Measurements from ENCODE around the gene TMEM63A. TPM values are rescaled to one million over a fixed set of nuclear protein-coding genes. Genes with fewer than 3 reads are reported as not detected.

The TMEM63A gene
- total RNA-seq (2022; extraction: Qiagen RNA extraction) = 5.1 to 8.0 TPM (median 7.1 TPM) in 5 replicates

DNA sequence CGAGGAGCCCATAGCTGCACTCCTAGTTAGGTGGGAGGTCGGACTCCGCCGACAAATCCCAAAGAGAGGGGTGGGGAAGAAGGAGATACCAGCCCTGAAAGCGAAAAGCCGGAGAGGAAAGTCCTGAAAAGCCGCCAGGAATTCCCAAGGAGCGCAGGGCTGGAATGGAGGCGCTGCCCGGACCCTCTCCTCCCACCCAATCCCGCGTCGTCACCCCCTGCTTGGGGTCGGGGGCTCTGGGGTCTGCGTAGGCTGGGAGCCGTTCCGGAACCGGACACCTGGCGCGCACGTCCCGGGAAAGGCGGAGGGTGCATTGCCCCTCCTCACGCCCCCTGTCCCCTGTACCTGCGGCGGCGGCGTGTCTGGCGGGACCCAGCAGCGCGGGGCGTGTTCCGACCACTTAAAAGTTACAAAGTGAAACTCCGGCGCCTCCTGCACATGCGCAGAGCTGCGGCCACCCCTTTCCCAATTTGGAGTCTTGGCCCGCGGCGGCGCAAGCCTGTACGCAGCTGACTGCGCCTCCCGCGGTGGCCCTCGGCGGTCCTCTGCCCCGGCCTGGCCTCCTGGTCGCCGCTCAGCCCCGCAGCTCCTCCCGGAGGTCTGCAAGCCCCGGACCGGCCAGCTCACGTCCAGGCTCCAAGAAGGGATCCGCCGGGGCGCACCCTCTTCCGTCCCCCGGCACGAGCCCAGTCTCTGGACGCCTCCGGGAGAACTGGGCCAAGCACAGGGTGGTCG lies at the start of gene TMEM63A:
Gene TMEM63A, minus strand, starts transcription at position 422 of the 735 bp plus-strand sequence. CDS start 4,800 bp downstream, outside the sequence.

GRCh38 chr1:225923692-225924555 lies 41.7 kb upstream of the TMEM63A start, which contains the start of gene PYCR2:
Gene PYCR2, minus strand, starts transcription at chr1:225924250. Its CDS starts 140 bp downstream, at chr1:225924110.

GRCh38 chr1:225888898-225889601 lies 6.9 kb upstream of the TMEM63A start, which contains the start of gene LEFTY1:
Gene LEFTY1, minus strand, starts transcription at chr1:225889146. Its CDS starts 80 bp downstream, at chr1:225889066.

DNA sequence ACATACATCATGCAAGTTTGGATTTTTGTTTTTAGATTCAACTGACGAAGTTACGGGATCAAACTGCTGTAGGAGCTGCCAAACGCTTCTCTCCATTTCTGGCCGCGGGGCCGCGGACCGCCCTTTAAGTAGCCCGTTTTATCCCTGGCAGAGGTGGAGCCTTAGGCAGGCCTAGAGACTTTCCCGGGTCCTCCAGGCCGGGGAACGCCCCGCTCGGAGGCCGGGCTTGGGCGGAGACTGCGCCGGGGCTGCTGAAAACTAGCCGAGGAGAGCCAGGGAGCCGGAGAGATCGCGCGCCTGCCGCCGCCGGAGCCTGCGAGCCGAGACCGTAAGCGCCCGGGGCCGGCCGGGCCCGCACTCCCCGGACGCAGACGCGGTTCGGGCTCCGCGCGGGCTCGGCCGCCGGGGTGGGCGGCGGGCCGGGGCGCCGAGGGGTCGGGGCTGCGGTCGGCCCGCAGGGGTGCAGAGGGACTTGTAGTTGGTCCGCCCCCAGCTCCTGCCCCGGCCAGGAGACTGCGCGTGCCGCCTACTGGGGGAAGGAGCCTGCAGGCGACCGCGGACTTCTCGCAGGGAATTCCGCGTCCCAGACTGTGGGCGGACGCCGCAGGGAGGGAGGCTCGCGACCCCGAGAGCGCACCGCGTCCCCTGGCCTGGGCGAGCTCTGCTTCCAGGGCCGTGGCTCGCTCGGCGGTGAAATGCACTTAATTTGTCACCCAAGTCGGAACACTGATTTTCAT lies 72.2 kb downstream of the TMEM63A start, which contains the start of gene EPHX1:
Gene EPHX1, plus strand, starts transcription at position 283 of the 737 bp plus-strand sequence. CDS start 18,606 bp downstream, outside the sequence.

Other genes starting within 250 kb of the TMEM63A start
- 59.1 to 85.7 TPM (median 77.0 TPM) in 5 replicates for gene ENAH, start 229.3 kb downstream of the TMEM63A start, total RNA-seq (2022; extraction: Qiagen RNA extraction)
- 243 to 352 TPM (median 251 TPM) in 5 replicates for gene SRP9, start 104.6 kb downstream of the TMEM63A start, total RNA-seq (2022; extraction: Qiagen RNA extraction)
- gene EPHX1, start 72.3 kb downstream of the TMEM63A start, total RNA-seq (2022; extraction: Qiagen RNA extraction) = 208 to 247 TPM (median 225 TPM) in 5 replicates
- gene LEFTY1, start 6.8 kb upstream of the TMEM63A start, total RNA-seq (2022; extraction: Qiagen RNA extraction) = 0.15 to 0.54 TPM (median 0.46 TPM) in 5 replicates
- 49.2 to 65.6 TPM (median 63.2 TPM) in 5 replicates for gene PYCR2, start 41.9 kb upstream of the TMEM63A start, total RNA-seq (2022; extraction: Qiagen RNA extraction)
- gene LEFTY2, start 58.8 kb upstream of the TMEM63A start, total RNA-seq (2022; extraction: Qiagen RNA extraction) = 0.04 to 0.26 TPM (median 0.13 TPM) in 3 of 5 replicates, not detected in the others
- 5.9 to 9.3 TPM (median 7.2 TPM) in 5 replicates for gene SDE2, start 117.0 kb upstream of the TMEM63A start, total RNA-seq (2022; extraction: Qiagen RNA extraction)
- gene H3-3A, start 180.3 kb upstream of the TMEM63A start, total RNA-seq (2022; extraction: Qiagen RNA extraction) = 417 to 460 TPM (median 430 TPM) in 5 replicates